ENCODE data around the gene TIAM2. TPM values are rescaled to one million over a fixed set of nuclear protein-coding genes. Genes with fewer than 3 reads are reported as not detected.

Gene TIAM2
- total and polyA plus RNA-seq, 7 donors, result 1.2 to 15.8 (median 11.0) TPM

GRCh38 chr6:155126727-155127439 is 131.8 kb downstream of the TIAM2 start:
- Histone ChIP-seq H3K27me3 (no peaks in the 10 kb centered on the region), H3K9me3 (no peaks in the 10 kb centered on the region), H3K4me1 (peaks cover 0 to 4% (median 0%) of the 10 kb centered on the region in 4 donors), H3K36me3 (peaks cover 0 to 10% (median 0%) of the 10 kb centered on the region in 4 donors), H3K4me3 (no peak overlapping the region), H3K27ac (no peak overlapping the region)
- DNase-seq, result no peak
- TF ChIP-seq POLR2AphosphoS5 (IDR thresholded peaks at IDR 0.05) (no peak), CTCF (IDR thresholded peaks at IDR 0.05) (no peak), POLR2A (IDR thresholded peaks at IDR 0.05) (no peak), EP300 (IDR thresholded peaks at IDR 0.05) (no peak)
- 74 to 85% methylated on average over 10 of the region's 10 CpGs for WGBS, 2 donors
- intact Hi-C loops (cut with DNase I), result no loop called here

- no peak for DNase-seq
- Histone ChIP-seq H3K27ac (no peak overlapping the region), H3K9me3 (no peaks in the 10 kb centered on the region), H3K36me3 (peaks cover 0 to 10% (median 0%) of the 10 kb centered on the region in 4 donors), H3K27me3 (no peaks in the 10 kb centered on the region), H3K4me3 (no peak overlapping the region), H3K4me1 (no peaks in the 10 kb centered on the region)
- 89 to 92% methylated on average over 4 of the region's 4 CpGs for WGBS, 2 donors
- no peak for TF ChIP-seq CTCF (IDR thresholded peaks at IDR 0.05)
- TF ChIP-seq POLR2AphosphoS5 (IDR thresholded peaks at IDR 0.05), result no peak
- no peak for TF ChIP-seq POLR2A (IDR thresholded peaks at IDR 0.05)
- no peak for TF ChIP-seq EP300 (IDR thresholded peaks at IDR 0.05)
- intact Hi-C loops (cut with DNase I), result no loop called here
These were observed 133.9 kb downstream of the TIAM2 start for GRCh38 chr6:155128977-155129376.

DNA sequence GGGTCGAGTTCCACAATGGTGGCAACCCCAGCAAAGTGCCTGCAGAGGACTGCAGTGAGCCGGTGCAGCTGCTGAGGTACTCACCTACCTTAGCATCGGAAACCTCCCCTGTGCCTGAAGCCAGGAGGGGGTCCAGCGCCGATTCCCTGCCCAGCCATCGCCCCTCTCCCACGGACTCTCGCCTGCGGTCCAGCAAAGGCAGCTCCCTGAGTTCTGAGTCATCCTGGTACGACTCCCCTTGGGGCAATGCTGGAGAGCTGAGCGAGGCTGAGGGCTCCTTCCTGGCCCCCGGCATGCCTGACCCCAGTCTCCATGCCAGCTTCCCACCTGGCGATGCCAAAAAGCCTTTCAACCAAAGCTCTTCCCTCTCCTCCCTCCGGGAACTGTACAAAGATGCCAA is 134.6 kb downstream of the TIAM2 start:
- intact Hi-C loops (cut with DNase I), result no loop called here
- Histone ChIP-seq H3K27me3 (no peaks in the 10 kb centered on the region), H3K4me1 (no peaks in the 10 kb centered on the region), H3K9me3 (no peaks in the 10 kb centered on the region), H3K36me3 (peaks cover 0 to 10% (median 0%) of the 10 kb centered on the region in 4 donors), H3K4me3 (no peak overlapping the region), H3K27ac (no peak overlapping the region)
- WGBS, 2 donors, result 95% methylated on average over 14 of the region's 14 CpGs
- TF ChIP-seq CTCF (IDR thresholded peaks at IDR 0.05) (no peak), POLR2AphosphoS5 (IDR thresholded peaks at IDR 0.05) (no peak), EP300 (IDR thresholded peaks at IDR 0.05) (no peak), POLR2A (IDR thresholded peaks at IDR 0.05) (no peak)
- DNase-seq, result no peak

DNA sequence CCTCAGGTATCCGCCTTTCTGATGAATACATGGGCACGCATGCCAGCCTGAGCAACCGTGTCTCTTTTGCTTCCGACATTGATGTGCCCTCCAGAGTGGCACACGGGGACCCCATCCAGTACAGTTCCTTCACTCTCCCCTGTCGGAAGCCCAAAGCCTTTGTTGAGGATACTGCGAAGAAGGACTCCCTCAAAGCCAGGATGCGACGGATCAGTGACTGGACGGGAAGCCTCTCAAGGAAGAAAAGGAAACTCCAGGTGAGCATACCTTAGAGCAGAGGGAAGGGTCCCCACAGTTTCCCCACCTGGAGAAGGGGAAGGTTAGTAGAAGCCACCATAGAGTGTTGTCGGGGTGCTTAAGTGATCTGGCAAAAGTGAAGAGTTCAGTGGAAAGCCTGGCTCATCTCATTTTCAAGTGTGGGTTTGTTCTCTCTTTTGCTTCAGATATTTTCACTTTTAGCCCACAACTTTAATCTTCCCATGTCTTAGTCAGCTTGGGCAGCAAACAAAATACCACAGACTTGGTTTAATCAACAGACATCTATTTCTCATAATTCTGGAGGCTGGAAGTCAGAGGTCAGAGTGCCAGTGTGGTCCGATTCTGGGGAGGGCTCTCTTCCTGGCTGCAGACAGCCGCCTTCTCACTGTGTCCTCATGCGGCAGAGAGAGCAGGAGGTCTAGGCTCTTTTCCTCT is 135.2 kb downstream of the TIAM2 start:
- H3K4me3 ChIP-seq, result no peak overlapping the region
- H3K27ac ChIP-seq, result no peak overlapping the region
- intact Hi-C loops (cut with DNase I), result no loop called here
- no peaks in the 10 kb centered on the region for H3K4me1 ChIP-seq
- WGBS, 2 donors, result 87 to 94% methylated on average over 14 of the region's 14 CpGs
- no peak for TF ChIP-seq POLR2A (IDR thresholded peaks at IDR 0.05)
- TF ChIP-seq POLR2AphosphoS5 (IDR thresholded peaks at IDR 0.05), result no peak
- no peak for TF ChIP-seq EP300 (IDR thresholded peaks at IDR 0.05)
- TF ChIP-seq CTCF (IDR thresholded peaks at IDR 0.05), result no peak
- peaks cover 0 to 10% (median 0%) of the 10 kb centered on the region in 4 donors for H3K36me3 ChIP-seq
- H3K27me3 ChIP-seq, result no peaks in the 10 kb centered on the region
- no peak for DNase-seq
- H3K9me3 ChIP-seq, result no peaks in the 10 kb centered on the region

Measured in sigmoid colon (tissue), 7 donors.